ENCODE measurements around the gene BAHCC1.
"Not testable (repeated sequence)": the region's sequence is repeated elsewhere in the genome, so short reads cannot be mapped to it uniquely, and the experiment has no call there.

DNA sequence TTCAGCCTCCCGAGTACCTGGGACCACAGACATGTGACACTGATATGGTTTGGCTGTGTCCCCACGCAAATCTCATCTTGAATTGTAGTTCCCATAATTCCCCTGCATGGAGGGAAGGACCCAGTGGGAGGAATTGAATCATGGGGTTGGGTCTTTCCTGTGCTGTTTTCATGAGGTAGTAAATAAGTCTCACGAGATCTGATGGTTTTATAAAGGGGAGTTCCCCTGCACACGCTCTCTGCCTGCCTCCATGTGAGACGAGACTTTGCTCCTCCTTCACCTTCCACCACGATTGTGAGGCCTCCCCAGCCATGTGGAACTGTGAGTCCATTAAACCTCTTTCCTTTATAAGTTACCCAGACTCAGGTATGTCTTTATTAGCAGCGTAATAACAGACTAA, 33.3 kb upstream of the BAHCC1 start:
- not testable (repeated sequence) for TF ChIP-seq TRIM28 (IDR thresholded peaks at IDR 0.05); POLR2A (conservative IDR thresholded peaks at IDR 0.05); EP300 (IDR thresholded peaks at IDR 0.05; ENCODE audit: low read length); EGR1 (conservative IDR thresholded peaks at IDR 0.05); ELF4 (CRISPR knock-in tag; IDR thresholded peaks at IDR 0.05); RCOR1 (IDR thresholded peaks at IDR 0.05; ENCODE audit: borderline replicate concordance in 1 of 2, low read depth in 2 of 2, low read length in 2 of 2)
- TF ChIP-seq, protein P1, sequence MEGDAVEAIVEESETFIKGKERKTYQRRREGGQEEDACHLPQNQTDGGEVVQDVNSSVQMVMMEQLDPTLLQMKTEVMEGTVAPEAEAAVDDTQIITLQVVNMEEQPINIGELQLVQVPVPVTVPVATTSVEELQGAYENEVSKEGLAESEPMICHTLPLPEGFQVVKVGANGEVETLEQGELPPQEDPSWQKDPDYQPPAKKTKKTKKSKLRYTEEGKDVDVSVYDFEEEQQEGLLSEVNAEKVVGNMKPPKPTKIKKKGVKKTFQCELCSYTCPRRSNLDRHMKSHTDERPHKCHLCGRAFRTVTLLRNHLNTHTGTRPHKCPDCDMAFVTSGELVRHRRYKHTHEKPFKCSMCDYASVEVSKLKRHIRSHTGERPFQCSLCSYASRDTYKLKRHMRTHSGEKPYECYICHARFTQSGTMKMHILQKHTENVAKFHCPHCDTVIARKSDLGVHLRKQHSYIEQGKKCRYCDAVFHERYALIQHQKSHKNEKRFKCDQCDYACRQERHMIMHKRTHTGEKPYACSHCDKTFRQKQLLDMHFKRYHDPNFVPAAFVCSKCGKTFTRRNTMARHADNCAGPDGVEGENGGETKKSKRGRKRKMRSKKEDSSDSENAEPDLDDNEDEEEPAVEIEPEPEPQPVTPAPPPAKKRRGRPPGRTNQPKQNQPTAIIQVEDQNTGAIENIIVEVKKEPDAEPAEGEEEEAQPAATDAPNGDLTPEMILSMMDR (IDR thresholded peaks at IDR 0.05 in 2 of 3, conservative IDR thresholded peaks at IDR 0.05 in 1 of 3; ENCODE audit: insufficient read depth in 2 of 3, low read depth in 1 of 3, low read length in 3 of 3) = not testable (repeated sequence)
